HEK293 (cell line): Measurements from ENCODE around the gene RNF113B.

Source experiments
- CTCF ChIA-PET: fragments of 350-600 bp; formaldehyde crosslinking; extraction: SDS; loops from one replicate; lab custom pipeline; 2021; ENCODE audit warnings: antibody characterized with exemption; lab: Yijun Ruan, JAX
- POLR2A ChIA-PET: fragments of 300-600 bp; formaldehyde crosslinking; extraction: SDS; loops from one replicate; lab custom pipeline; 2020; ENCODE audit warnings: antibody characterized with exemption, inconsistent platforms; lab: Yijun Ruan, JAX
- H3K27ac ChIP-seq: fragments of 200-500 bp; sonication (Bioruptor generic); 2 replicates; pipeline ENCODE4 v1.5.1; 2014; ENCODE audit warnings: low read depth, low read length, control low read depth, inconsistent platforms; ENCODE audit errors: extremely low read depth
- H3K36me3 ChIP-seq, 2 experiments: fragments of 200-500 bp in 1 of 2; sonication (Bioruptor generic) in 1 of 2; 1 replicate in 1 of 2; 2 replicates in 1 of 2; pipeline ENCODE4 v1.5.1; 2014 to 2017; ENCODE audit warnings: inconsistent platforms in 2 of 2, low read length in 2 of 2; ENCODE audit not compliant: control insufficient read depth in 2 of 2, insufficient read depth in 1 of 2
- H3K4me1 ChIP-seq: fragments of 200-500 bp; sonication (Bioruptor generic); 2 replicates; pipeline ENCODE4 v1.5.1; 2014; ENCODE audit warnings: mild to moderate bottlenecking, low read length, inconsistent platforms; ENCODE audit not compliant: control insufficient read depth, insufficient read depth
- H3K4me3 ChIP-seq: 2 replicates; pipeline ENCODE4 v1.5.1; 2011; ENCODE audit warnings: low read depth, mild to moderate bottlenecking, control low read depth, low read length, moderate library complexity
- H3K9me3 ChIP-seq: fragments of 200-500 bp; sonication (Bioruptor generic); 2 replicates; pipeline ENCODE4 v1.5.1; 2014; ENCODE audit warnings: low read depth, low read length, inconsistent platforms; ENCODE audit not compliant: control insufficient read depth, insufficient read depth
- FEZF1 ChIP-seq: fragments of 450-650 bp; formaldehyde crosslinking; IDR thresholded peaks from 2 replicates; pipeline ENCODE4 v1.5.1; 2016; ENCODE audit warnings: missing biosample characterization, missing genetic modification characterization
- IKZF3 ChIP-seq: fragments of 450-650 bp; IDR thresholded peaks from 2 replicates; pipeline ENCODE4 v1.5.0; 2018; ENCODE audit warnings: missing biosample characterization, mild to moderate bottlenecking, missing genetic modification characterization, moderate library complexity
- SCRT2 ChIP-seq: fragments of 450-650 bp; formaldehyde crosslinking; IDR thresholded peaks from 2 replicates; pipeline ENCODE4 v1.5.1; 2016; ENCODE audit warnings: missing biosample characterization, missing genetic modification characterization
- ZBTB20 ChIP-seq: fragments of 450-650 bp; formaldehyde crosslinking; IDR thresholded peaks from 2 replicates; pipeline ENCODE4 v1.5.1; 2016; ENCODE audit warnings: missing biosample characterization, missing genetic modification characterization
- ZNF169 ChIP-seq: fragments of 450-650 bp; formaldehyde crosslinking; IDR thresholded peaks from 2 replicates; pipeline ENCODE4 v1.5.1; 2016; ENCODE audit warnings: missing biosample characterization, missing genetic modification characterization
- ZNF341 ChIP-seq: fragments of 450-650 bp; formaldehyde crosslinking; IDR thresholded peaks from 2 replicates; pipeline ENCODE4; 2016; ENCODE audit warnings: low read depth, missing biosample characterization, missing genetic modification characterization
- ZNF416 ChIP-seq: fragments of 450-650 bp; formaldehyde crosslinking; IDR thresholded peaks from 2 replicates; pipeline ENCODE4 v1.5.1; 2016; ENCODE audit warnings: missing biosample characterization, missing genetic modification characterization
- ZNF521 ChIP-seq: fragments of 450-650 bp; formaldehyde crosslinking; IDR thresholded peaks from 2 replicates; pipeline ENCODE4 v1.5.1; 2017; ENCODE audit warnings: missing biosample characterization, mild to moderate bottlenecking, missing genetic modification characterization
- ZNF610 ChIP-seq: fragments of 450-650 bp; formaldehyde crosslinking; IDR thresholded peaks from 2 replicates; pipeline ENCODE4 v1.5.1; 2016; ENCODE audit warnings: missing biosample characterization, missing genetic modification characterization, borderline replicate concordance
- ZSCAN16 ChIP-seq: fragments of 450-650 bp; formaldehyde crosslinking; IDR thresholded peaks from 2 replicates; pipeline ENCODE4 v1.5.1; 2016; ENCODE audit warnings: missing biosample characterization, missing genetic modification characterization
- ZSCAN23 ChIP-seq: fragments of 450-650 bp; formaldehyde crosslinking; IDR thresholded peaks from 2 replicates; pipeline ENCODE4 v1.5.1; 2016; ENCODE audit warnings: missing biosample characterization, missing genetic modification characterization
- TF ChIP-seq, protein P1 (sequence below): fragments of 450-650 bp; formaldehyde crosslinking; IDR thresholded peaks from 2 replicates; pipeline ENCODE4 v1.5.1; 2016; ENCODE audit warnings: missing biosample characterization, missing genetic modification characterization
- TF ChIP-seq, protein P2 (sequence below): fragments of 450-650 bp; formaldehyde crosslinking; IDR thresholded peaks from 2 replicates; pipeline ENCODE4; 2016; ENCODE audit warnings: missing biosample characterization, missing genetic modification characterization
- TF ChIP-seq, protein P3 (sequence below): fragments of 450-650 bp; formaldehyde crosslinking; IDR thresholded peaks from 2 replicates; pipeline ENCODE4 v1.5.1; 2017; ENCODE audit warnings: missing biosample characterization, missing genetic modification characterization
- TF ChIP-seq, protein P4 (sequence below): fragments of 450-650 bp; IDR thresholded peaks from 2 replicates; pipeline ENCODE4 v1.5.1; 2018; ENCODE audit warnings: missing biosample characterization, missing genetic modification characterization

RNF113B gene

DNA sequence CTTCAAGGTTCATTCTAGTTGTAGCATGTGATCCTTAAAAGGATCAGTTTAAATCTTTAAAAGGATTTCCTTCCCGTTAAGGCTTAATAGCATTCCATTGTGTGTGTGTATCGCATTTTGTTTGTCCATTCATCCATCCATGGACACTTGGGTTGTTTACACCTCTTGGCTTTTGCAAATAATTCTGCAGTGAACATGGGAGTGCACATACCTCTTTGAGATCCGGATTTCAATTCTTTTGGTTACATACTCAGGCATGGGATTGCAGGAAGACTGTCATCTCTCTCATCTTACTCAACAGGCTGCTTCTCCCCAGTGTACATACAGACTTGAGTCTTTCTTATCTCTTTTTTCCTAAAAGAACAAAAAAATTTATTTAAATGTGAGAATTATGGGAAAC is 1.2 kb downstream of the RNF113B start (continued):
- TF ChIP-seq ZNF416 (no peak), ZSCAN16 (no peak), ZNF169 (tag by site-specific recombination) (no peak)

DNA sequence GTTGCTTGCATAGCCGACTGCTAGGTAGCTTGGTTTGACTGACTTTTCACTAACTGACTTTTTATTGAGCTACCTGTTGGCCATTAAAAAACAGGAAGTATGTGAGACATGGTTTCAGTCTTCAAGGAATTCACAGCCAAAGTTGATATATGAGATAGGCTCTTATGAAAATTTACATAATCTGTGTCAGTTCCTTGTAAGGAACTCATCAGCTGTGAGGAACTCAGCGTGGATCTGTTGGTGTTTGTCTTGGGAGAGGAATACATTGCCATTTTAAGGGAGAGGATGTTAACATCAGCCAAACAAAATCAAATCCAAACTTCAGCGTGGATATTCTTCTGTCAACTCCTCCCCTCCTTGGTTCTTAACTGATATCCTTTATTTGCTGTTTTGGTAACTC is 2.0 kb downstream of the RNF113B start:
- Histone ChIP-seq H3K27ac (no peak overlapping the region), H3K4me3 (no peak overlapping the region), H3K36me3 (peaks cover 0 to 3% of the 10 kb centered on the region in 2 experiments; a peak in 1 of 3 replicates), H3K4me1 (peaks cover 24% of the 10 kb centered on the region), H3K9me3 (no peaks in the 10 kb centered on the region)
- POLR2A ChIA-PET, result no interaction called here
- CTCF ChIA-PET, result interaction anchor here (1.1 kb wide), 1 partner anchor 14 kb away, joined by 3 read pairs; no protein-coding TSS in a partner anchor
- TF ChIP-seq, protein P1, sequence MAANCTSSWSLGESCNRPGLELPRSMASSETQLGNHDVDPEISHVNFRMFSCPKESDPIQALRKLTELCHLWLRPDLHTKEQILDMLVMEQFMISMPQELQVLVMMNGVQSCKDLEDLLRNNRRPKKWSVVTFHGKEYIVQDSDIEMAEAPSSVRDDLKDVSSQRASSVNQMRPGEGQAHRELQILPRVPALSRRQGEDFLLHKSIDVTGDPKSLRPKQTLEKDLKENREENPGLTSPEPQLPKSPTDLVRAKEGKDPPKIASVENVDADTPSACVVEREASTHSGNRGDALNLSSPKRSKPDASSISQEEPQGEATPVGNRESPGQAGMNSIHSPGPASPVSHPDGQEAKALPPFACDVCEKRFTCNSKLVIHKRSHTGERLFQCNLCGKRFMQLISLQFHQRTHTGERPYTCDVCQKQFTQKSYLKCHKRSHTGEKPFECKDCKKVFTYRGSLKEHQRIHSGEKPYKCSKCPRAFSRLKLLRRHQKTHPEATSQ (tag by site-specific recombination), result no peak
- peak; percentile 47; the same call in 1 of the 2 replicates for TF ChIP-seq SCRT2 (tag by site-specific recombination)

DNA sequence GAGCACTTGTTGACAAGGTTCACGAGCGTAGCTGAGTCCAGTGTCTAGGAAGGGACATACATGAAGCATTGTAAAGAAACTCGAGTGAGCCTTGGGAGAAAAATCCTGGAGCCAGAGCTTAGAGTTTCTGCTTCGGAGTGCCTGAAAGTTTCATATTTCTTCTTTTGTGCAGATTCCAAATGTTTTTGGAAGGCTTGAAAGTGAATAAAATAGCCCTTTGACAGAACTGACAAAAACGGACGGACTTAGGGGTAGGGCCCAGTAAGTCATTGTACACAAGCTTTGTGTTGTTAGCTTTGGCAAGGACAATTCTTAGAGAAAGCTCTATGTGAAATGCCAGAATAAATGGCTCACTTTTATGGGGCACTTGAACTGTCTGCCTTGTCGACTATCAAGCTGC is 2.8 kb downstream of the RNF113B start:
- TF ChIP-seq FEZF1 (tag by site-specific recombination) (peak; percentile 57; the same call in 1 of the 2 replicates), ZNF610 (tag by site-specific recombination) (no peak)
- TF ChIP-seq, protein P2, sequence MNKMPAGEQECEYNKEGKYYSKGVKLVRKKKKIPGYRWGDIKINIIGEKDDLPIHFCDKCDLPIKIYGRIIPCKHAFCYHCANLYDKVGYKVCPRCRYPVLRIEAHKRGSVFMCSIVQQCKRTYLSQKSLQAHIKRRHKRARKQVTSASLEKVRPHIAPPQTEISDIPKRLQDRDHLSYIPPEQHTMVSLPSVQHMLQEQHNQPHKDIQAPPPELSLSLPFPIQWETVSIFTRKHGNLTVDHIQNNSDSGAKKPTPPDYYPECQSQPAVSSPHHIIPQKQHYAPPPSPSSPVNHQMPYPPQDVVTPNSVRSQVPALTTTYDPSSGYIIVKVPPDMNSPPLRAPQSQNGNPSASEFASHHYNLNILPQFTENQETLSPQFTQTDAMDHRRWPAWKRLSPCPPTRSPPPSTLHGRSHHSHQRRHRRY, result no peak
- no peak overlapping the region for H3K4me3 ChIP-seq
- H3K9me3 ChIP-seq, result no peaks in the 10 kb centered on the region
- ChIA-PET POLR2A (interaction anchor here (0.6 kb wide), 2 partner anchors 28 to 48 kb away, joined by 3 read pairs; no protein-coding TSS in a partner anchor), CTCF (interaction anchor here (1.1 kb wide), 2 partner anchors 13 to 224 kb away, joined by 3 read pairs; no protein-coding TSS in a partner anchor)
- no peak overlapping the region for H3K27ac ChIP-seq
- H3K36me3 ChIP-seq, result peaks cover 0 to 3% of the 10 kb centered on the region in 2 experiments; a peak in 1 of 3 replicates
- H3K4me1 ChIP-seq, result peaks cover 24% of the 10 kb centered on the region

DNA sequence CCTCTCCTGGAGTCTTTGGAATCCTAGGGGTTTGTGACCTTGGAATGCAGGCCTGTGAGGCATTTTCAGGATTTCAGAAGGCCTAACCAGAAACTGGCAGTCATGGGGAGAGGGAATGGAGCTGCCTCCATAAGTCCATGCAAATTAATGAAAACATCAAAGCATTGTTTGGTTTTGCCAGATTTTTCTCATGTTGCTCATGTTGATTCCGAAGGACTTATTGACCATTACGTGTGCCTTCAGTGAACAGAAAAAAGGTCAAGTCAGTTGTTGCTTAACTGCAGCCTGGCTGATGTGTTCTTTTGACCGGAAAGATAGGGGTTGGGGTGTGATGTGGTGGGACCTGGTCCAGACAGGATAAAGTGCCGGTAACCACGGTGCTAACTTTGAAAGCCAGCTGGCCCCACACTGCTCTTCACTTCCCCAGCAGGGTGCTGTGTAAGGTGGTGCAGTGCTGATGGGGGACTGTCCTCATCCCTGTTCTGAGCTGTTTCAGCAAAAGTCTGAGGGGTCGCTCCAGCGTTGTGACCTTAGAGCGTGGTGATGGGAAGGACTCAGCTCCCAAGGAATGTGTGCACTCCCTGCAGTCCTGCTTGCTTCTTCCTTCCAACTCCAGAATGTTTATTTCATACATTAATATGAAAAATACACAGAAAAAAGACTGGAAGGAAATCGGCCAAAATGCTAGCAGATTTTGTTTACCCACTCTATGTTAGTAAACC is 3.5 kb downstream of the RNF113B start:
- Histone ChIP-seq H3K27ac (no peak overlapping the region), H3K36me3 (peaks cover 0 to 3% of the 10 kb centered on the region in 2 experiments; a peak in 1 of 3 replicates)
- POLR2A ChIA-PET, result interaction anchor here (0.6 kb wide), 2 partner anchors 28 to 47 kb away, joined by 3 read pairs; no protein-coding TSS in a partner anchor
- TF ChIP-seq FEZF1 (tag by site-specific recombination), result peak; percentile 37
- no peak for TF ChIP-seq ZSCAN23 (tag by site-specific recombination)
- TF ChIP-seq, all 188 proteins: peak for 1
- Histone ChIP-seq H3K4me3 (no peak overlapping the region), H3K4me1 (peaks cover 24% of the 10 kb centered on the region), H3K9me3 (no peaks in the 10 kb centered on the region)
- CTCF ChIA-PET, result interaction anchor here (1.1 kb wide), 2 partner anchors 12 to 224 kb away, joined by 3 read pairs; no protein-coding TSS in a partner anchor

DNA sequence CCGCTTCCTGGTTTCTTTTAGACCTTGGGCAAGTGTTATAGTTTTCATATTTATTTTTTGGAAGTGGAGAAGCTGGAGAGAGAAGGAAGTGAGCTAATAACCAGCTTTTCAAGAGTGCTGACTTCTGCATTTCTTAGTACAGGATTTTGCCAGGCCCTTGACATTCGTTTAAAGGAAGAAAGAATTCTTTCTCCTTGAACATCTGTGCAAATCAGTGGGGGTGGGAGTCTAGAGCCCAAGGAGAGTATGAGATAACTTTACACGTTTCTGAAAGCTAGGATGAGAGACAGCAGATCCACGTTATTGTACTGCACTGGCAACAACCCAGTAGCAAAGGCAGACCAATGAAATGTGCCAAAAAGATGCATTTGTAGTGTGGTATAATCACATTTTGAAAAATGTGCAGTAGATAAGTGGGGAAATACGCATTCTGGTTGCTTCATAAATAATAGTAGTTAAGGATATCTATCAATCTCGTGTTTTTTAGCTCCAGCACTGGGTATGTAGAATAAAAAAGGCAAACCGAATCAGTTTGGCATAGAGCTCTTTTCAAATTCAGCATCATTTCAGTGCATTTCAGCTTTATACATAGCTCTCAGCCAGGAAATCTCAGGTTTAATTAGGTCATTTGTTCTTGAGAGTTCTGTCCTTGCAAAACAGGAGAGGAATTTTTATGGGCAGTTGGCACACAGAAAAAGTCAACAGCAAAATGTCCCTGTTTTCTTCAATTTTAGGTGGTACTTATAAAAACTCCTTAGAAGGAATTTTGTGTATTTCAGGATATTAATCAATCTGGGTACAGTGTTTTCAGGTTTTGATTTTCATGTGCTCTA is 4.3 kb downstream of the RNF113B start:
- Histone ChIP-seq H3K4me3 (no peak overlapping the region), H3K36me3 (peaks cover 0 to 3% of the 10 kb centered on the region in 2 experiments; a peak in 1 of 3 replicates), H3K9me3 (no peaks in the 10 kb centered on the region), H3K27ac (no peak overlapping the region), H3K4me1 (peaks cover 24% of the 10 kb centered on the region)
- CTCF ChIA-PET, result interaction anchor here (1.1 kb wide), 1 partner anchor 225 kb away, joined by 3 read pairs; no protein-coding TSS in a partner anchor
- POLR2A ChIA-PET, result interaction anchor here (0.7 kb wide), 1 partner anchor 15 kb away, joined by 3 read pairs; no protein-coding TSS in a partner anchor
- TF ChIP-seq, protein P3, sequence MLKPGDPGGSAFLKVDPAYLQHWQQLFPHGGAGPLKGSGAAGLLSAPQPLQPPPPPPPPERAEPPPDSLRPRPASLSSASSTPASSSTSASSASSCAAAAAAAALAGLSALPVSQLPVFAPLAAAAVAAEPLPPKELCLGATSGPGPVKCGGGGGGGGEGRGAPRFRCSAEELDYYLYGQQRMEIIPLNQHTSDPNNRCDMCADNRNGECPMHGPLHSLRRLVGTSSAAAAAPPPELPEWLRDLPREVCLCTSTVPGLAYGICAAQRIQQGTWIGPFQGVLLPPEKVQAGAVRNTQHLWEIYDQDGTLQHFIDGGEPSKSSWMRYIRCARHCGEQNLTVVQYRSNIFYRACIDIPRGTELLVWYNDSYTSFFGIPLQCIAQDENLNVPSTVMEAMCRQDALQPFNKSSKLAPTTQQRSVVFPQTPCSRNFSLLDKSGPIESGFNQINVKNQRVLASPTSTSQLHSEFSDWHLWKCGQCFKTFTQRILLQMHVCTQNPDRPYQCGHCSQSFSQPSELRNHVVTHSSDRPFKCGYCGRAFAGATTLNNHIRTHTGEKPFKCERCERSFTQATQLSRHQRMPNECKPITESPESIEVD (tag by site-specific recombination), result peak; percentile 64
- TF ChIP-seq, protein P4, sequence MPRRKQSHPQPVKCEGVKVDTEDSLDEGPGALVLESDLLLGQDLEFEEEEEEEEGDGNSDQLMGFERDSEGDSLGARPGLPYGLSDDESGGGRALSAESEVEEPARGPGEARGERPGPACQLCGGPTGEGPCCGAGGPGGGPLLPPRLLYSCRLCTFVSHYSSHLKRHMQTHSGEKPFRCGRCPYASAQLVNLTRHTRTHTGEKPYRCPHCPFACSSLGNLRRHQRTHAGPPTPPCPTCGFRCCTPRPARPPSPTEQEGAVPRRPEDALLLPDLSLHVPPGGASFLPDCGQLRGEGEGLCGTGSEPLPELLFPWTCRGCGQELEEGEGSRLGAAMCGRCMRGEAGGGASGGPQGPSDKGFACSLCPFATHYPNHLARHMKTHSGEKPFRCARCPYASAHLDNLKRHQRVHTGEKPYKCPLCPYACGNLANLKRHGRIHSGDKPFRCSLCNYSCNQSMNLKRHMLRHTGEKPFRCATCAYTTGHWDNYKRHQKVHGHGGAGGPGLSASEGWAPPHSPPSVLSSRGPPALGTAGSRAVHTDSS (tag by site-specific recombination), result no peak
- TF ChIP-seq ZBTB20, result no peak
- TF ChIP-seq ZNF416, result no peak
- TF ChIP-seq ZNF341 (tag by site-specific recombination), result no peak
- TF ChIP-seq IKZF3 (tag by site-specific recombination), result no peak
- no peak for TF ChIP-seq ZNF521 (tag by site-specific recombination)
- TF ChIP-seq ZSCAN16, result no peak
